ENCODE results near the gene GLDN.

Gene GLDN

GRCh38 chr15:51363383-51363782 lies 21.9 kb downstream of the GLDN start:
- no peak for DNase-seq

- no peak for DNase-seq
These were observed 24.0 kb downstream of the GLDN start for GRCh38 chr15:51365417-51365816.

GRCh38 chr15:51366071-51366470 lies 24.6 kb downstream of the GLDN start:
- DNase-seq: no peak

- no peak for DNase-seq
These were observed 25.5 kb downstream of the GLDN start for GRCh38 chr15:51366920-51367319.

GRCh38 chr15:51367322-51367976 lies 26.0 kb downstream of the GLDN start:
- no peak for DNase-seq

GRCh38 chr15:51368307-51368706 lies 26.9 kb downstream of the GLDN start:
- no peak for DNase-seq

GRCh38 chr15:51368751-51369450 lies 27.4 kb downstream of the GLDN start:
- no peak for DNase-seq

GRCh38 chr15:51369451-51369761 lies 28.0 kb downstream of the GLDN start:
- DNase-seq: no peak

- no peak for DNase-seq
These were observed 29.8 kb downstream of the GLDN start for GRCh38 chr15:51371266-51371665.

GRCh38 chr15:51374131-51374530 lies 32.7 kb downstream of the GLDN start:
- DNase-seq: no peak

- no peak for DNase-seq
These were observed 34.6 kb downstream of the GLDN start for GRCh38 chr15:51375966-51376640.

GRCh38 chr15:51377038-51377786 lies 35.8 kb downstream of the GLDN start:
- no peak for DNase-seq

GRCh38 chr15:51378406-51378805 lies 37.0 kb downstream of the GLDN start:
- no peak for DNase-seq

- DNase-seq: no peak
These were observed 37.9 kb downstream of the GLDN start for GRCh38 chr15:51379390-51379789.

GRCh38 chr15:51380999-51381806 lies 39.7 kb downstream of the GLDN start:
- DNase-seq: peak; percentile 13

GRCh38 chr15:51382787-51383186 lies 41.3 kb downstream of the GLDN start:
- DNase-seq: no peak

- no peak for DNase-seq
These were observed 44.6 kb downstream of the GLDN start for GRCh38 chr15:51386029-51386428.

GRCh38 chr15:51386486-51386885 lies 45.0 kb downstream of the GLDN start:
- DNase-seq: no peak

GRCh38 chr15:51386960-51387698 lies 45.7 kb downstream of the GLDN start:
- no peak for DNase-seq

- DNase-seq: no peak
These were observed 46.2 kb downstream of the GLDN start for GRCh38 chr15:51387699-51388041.

- no peak for DNase-seq
These were observed 47.3 kb downstream of the GLDN start for GRCh38 chr15:51388726-51389125.
